Measurements from ENCODE around the gene NDUFC1. TPM values are rescaled to one million over a fixed set of nuclear protein-coding genes. Genes with fewer than 3 reads are reported as not detected.
"Not testable (repeated sequence)": the region's sequence is repeated elsewhere in the genome, so short reads cannot be mapped to it uniquely, and the experiment has no call there.

The NDUFC1 gene
- polyA plus RNA-seq, 3 donors: 24.7 to 134 (median 123) TPM

DNA sequence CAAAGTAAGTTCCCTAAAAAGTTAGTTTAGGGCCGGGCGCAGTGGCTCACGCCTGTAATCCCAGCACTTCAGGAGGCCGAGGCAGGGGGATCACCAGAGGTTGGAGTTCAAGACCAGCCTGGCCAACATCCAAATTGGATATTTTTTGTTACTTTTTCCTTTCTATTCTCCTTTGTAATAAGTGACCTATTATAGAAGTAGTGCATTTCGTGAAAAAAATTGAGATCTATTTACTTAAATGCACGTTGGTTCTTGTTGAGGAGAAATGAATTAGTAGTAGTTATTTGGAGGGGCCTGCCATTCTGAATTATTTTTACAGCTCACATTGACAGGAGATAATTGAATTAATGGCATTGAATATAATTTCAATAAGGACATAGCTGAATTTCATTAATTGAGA, 22.3 kb upstream of the NDUFC1 start:
- Histone ChIP-seq H3K9ac (ENCODE audit: insufficient read depth, low read length, poor library complexity, severe bottlenecking) (no peak overlapping the region), H3K4me2 (replicated peaks; ENCODE audit: extremely low read depth, low read length, poor library complexity, severe bottlenecking) (no peak overlapping the region), H4K20me1 (ENCODE audit: insufficient read depth, low read length) (peaks cover 78% of the 10 kb centered on the region), H3K4me1 (ENCODE audit: control insufficient read depth in 1 of 2, insufficient read depth in 2 of 2, low read length in 2 of 2) (no peaks in the 10 kb centered on the region), H2AFZ (ENCODE audit: insufficient read depth, low read depth, low read length, poor library complexity, severe bottlenecking) (no peak overlapping the region), H3K79me2 (ENCODE audit: insufficient read depth, low read length) (peaks cover 100% of the 10 kb centered on the region), H3K4me3 (replicated peaks in 1 of 3; ENCODE audit: low read depth in 2 of 3, low read length in 3 of 3) (no peak overlapping the region), H3K27ac (ENCODE audit: low read depth in 1 of 2, low read length in 2 of 2) (no peak overlapping the region), H3K9me3 (replicated peaks in 1 of 2; ENCODE audit: control insufficient read depth in 1 of 2, insufficient read depth in 1 of 2, low read length in 2 of 2) (no peaks in the 10 kb centered on the region), H3K36me3 (replicated peaks in 1 of 2; ENCODE audit: control insufficient read depth in 1 of 2, insufficient read depth in 2 of 2, low read length in 2 of 2) (peaks cover 2 to 6% of the 10 kb centered on the region in 2 donors), H3K27me3 (ENCODE audit: control insufficient read depth in 2 of 2, insufficient read depth in 2 of 2, low read length in 2 of 2) (no peaks in the 10 kb centered on the region)
- Mint-ChIP-seq H3K4me3 (no peak overlapping the region), H3K4me1 (peaks cover 18% of the 10 kb centered on the region), H3K36me3 (peaks cover 5 to 26% of the 10 kb centered on the region in 2 donors), H3K27ac (peak overlapping the region in 1 of 7 donors; percentile 28), H3K27me3 (ENCODE audit: low read depth in 3 of 3) (peaks cover 0 to 1% (median 0%) of the 10 kb centered on the region in 3 donors), H3K9me3 (peaks cover 0 to 4% (median 0%) of the 10 kb centered on the region in 7 donors)
- TF ChIP-seq, protein P1, sequence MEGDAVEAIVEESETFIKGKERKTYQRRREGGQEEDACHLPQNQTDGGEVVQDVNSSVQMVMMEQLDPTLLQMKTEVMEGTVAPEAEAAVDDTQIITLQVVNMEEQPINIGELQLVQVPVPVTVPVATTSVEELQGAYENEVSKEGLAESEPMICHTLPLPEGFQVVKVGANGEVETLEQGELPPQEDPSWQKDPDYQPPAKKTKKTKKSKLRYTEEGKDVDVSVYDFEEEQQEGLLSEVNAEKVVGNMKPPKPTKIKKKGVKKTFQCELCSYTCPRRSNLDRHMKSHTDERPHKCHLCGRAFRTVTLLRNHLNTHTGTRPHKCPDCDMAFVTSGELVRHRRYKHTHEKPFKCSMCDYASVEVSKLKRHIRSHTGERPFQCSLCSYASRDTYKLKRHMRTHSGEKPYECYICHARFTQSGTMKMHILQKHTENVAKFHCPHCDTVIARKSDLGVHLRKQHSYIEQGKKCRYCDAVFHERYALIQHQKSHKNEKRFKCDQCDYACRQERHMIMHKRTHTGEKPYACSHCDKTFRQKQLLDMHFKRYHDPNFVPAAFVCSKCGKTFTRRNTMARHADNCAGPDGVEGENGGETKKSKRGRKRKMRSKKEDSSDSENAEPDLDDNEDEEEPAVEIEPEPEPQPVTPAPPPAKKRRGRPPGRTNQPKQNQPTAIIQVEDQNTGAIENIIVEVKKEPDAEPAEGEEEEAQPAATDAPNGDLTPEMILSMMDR (IDR thresholded peaks at IDR 0.05): no peak
- no peak for DNase-seq
- 100% methylated on average over 2 of the region's 6 CpGs for WGBS (ENCODE audit: insufficient coverage)
- intact Hi-C loops (cut with micrococcal nuclease): no loop called here

GRCh38 chr4:139322541-139322940, 20.3 kb upstream of the NDUFC1 start:
- H3K4me3 Mint-ChIP-seq; H3K4me1 ChIP-seq (ENCODE audit: control insufficient read depth in 1 of 2, insufficient read depth in 2 of 2, low read length in 2 of 2): not testable (repeated sequence)
- peak overlapping the region in 1 of 7 donors; percentile 8 for H3K27ac Mint-ChIP-seq

GRCh38 chr4:139322070-139322469, 19.8 kb upstream of the NDUFC1 start:
- H3K9ac ChIP-seq (ENCODE audit: insufficient read depth, low read length, poor library complexity, severe bottlenecking); H3K9me3 Mint-ChIP-seq; H3K27me3 Mint-ChIP-seq (ENCODE audit: low read depth in 3 of 3); H2AFZ ChIP-seq (ENCODE audit: insufficient read depth, low read depth, low read length, poor library complexity, severe bottlenecking); H3K4me3 ChIP-seq (replicated peaks in 1 of 3; ENCODE audit: low read depth in 2 of 3, low read length in 3 of 3); H3K27me3 ChIP-seq (ENCODE audit: control insufficient read depth in 2 of 2, insufficient read depth in 2 of 2, low read length in 2 of 2); H3K36me3 ChIP-seq (replicated peaks in 1 of 2; ENCODE audit: control insufficient read depth in 1 of 2, insufficient read depth in 2 of 2, low read length in 2 of 2); H3K9me3 ChIP-seq (replicated peaks in 1 of 2; ENCODE audit: control insufficient read depth in 1 of 2, insufficient read depth in 1 of 2, low read length in 2 of 2); H3K4me1 ChIP-seq (ENCODE audit: control insufficient read depth in 1 of 2, insufficient read depth in 2 of 2, low read length in 2 of 2); DNase-seq; H3K4me2 ChIP-seq (replicated peaks; ENCODE audit: extremely low read depth, low read length, poor library complexity, severe bottlenecking); H3K4me3 Mint-ChIP-seq; intact Hi-C loops (cut with micrococcal nuclease); H3K27ac ChIP-seq (ENCODE audit: low read depth in 1 of 2, low read length in 2 of 2): not testable (repeated sequence)
- Mint-ChIP-seq H3K36me3 (peaks cover 0 to 10% of the 10 kb centered on the region in 2 donors), H3K4me1 (peaks cover 19% of the 10 kb centered on the region), H3K27ac (peak overlapping the region in 2 of 7 donors; percentile 23 to 52)
- peaks cover 100% of the 10 kb centered on the region for H3K79me2 ChIP-seq (ENCODE audit: insufficient read depth, low read length)
- H4K20me1 ChIP-seq (ENCODE audit: insufficient read depth, low read length): peaks cover 88% of the 10 kb centered on the region
- WGBS (ENCODE audit: insufficient coverage): no CpG with 5 or more reads among the region's 1 CpG

More at GRCh38 chr4:139322541-139322940, 20.3 kb upstream of the NDUFC1 start:
- H3K9me3 ChIP-seq (replicated peaks in 1 of 2; ENCODE audit: control insufficient read depth in 1 of 2, insufficient read depth in 1 of 2, low read length in 2 of 2); H3K9me3 Mint-ChIP-seq; DNase-seq; H3K27me3 Mint-ChIP-seq (ENCODE audit: low read depth in 3 of 3); H3K27me3 ChIP-seq (ENCODE audit: control insufficient read depth in 2 of 2, insufficient read depth in 2 of 2, low read length in 2 of 2); H3K4me2 ChIP-seq (replicated peaks; ENCODE audit: extremely low read depth, low read length, poor library complexity, severe bottlenecking); H3K27ac ChIP-seq (ENCODE audit: low read depth in 1 of 2, low read length in 2 of 2); H2AFZ ChIP-seq (ENCODE audit: insufficient read depth, low read depth, low read length, poor library complexity, severe bottlenecking); intact Hi-C loops (cut with micrococcal nuclease); H3K4me3 ChIP-seq (replicated peaks in 1 of 3; ENCODE audit: low read depth in 2 of 3, low read length in 3 of 3); H3K36me3 ChIP-seq (replicated peaks in 1 of 2; ENCODE audit: control insufficient read depth in 1 of 2, insufficient read depth in 2 of 2, low read length in 2 of 2); H3K9ac ChIP-seq (ENCODE audit: insufficient read depth, low read length, poor library complexity, severe bottlenecking): not testable (repeated sequence)
- peaks cover 0 to 13% of the 10 kb centered on the region in 2 donors for H3K36me3 Mint-ChIP-seq
- Histone ChIP-seq H4K20me1 (ENCODE audit: insufficient read depth, low read length) (peaks cover 86% of the 10 kb centered on the region), H3K79me2 (ENCODE audit: insufficient read depth, low read length) (peaks cover 100% of the 10 kb centered on the region)
- H3K4me1 Mint-ChIP-seq: peaks cover 17% of the 10 kb centered on the region
- WGBS (ENCODE audit: insufficient coverage): 90% methylated on average over 3 of the region's 6 CpGs

Data from CD14-positive monocyte (primary cell).